SK-N-SH (cell line): ENCODE results near the gene KRTAP1-1. TPM values are rescaled to one million over a fixed set of nuclear protein-coding genes. Genes with fewer than 3 reads are reported as not detected.

Source experiments
- CTCF ChIA-PET: fragments of 300-600, 350-600 bp; formaldehyde crosslinking; extraction: SDS; loops from one replicate; lab custom pipeline; 2021; lab: Yijun Ruan, JAX
- POLR2A ChIA-PET: fragments of 350-600 bp; sonication (Branson Sonifier 250); formaldehyde crosslinking; extraction: SDS; loops from one replicate; lab custom pipeline; 2020; ENCODE audit warnings: antibody characterized with exemption, inconsistent platforms; lab: Yijun Ruan, JAX
- DNase-seq: peaks from one replicate; pipeline ENCODE4 v3.0.0; 2012
- H2AFZ ChIP-seq: fragments of 200-600 bp; sonication (generic); 2 replicates; pipeline ENCODE4 v1.8.1; 2016; ENCODE audit warnings: antibody characterized with exemption, mild to moderate bottlenecking, low read depth
- H3F3A ChIP-seq: fragments of 200-600 bp; sonication (generic); replicated peaks from 2 replicates; pipeline ENCODE3; 2016; ENCODE audit warnings: antibody characterized with exemption, mild to moderate bottlenecking; ENCODE audit not compliant: insufficient read depth
- H3K27ac ChIP-seq, 2 experiments: fragments of 200-500 bp in 1 of 2; fragments of 200-600 bp in 1 of 2; sonication (Bioruptor generic) in 1 of 2; sonication (generic), shearing (Covaris generic) in 1 of 2; 2 replicates each; pipeline versions ENCODE4 v1.5.1 to v1.6.1; 2014 to 2016; ENCODE audit warnings: low read depth in 2 of 2, inconsistent platforms in 1 of 2, low read length in 1 of 2, mild to moderate bottlenecking in 1 of 2, mixed read lengths in 1 of 2
- H3K27me3 ChIP-seq: fragments of 200-600 bp; sonication (generic), shearing (Covaris generic); 2 replicates; pipeline ENCODE4 v1.6.1; 2016; ENCODE audit warnings: mixed run types; ENCODE audit not compliant: insufficient read depth
- H3K36me3 ChIP-seq, 2 experiments: fragments of 200-500 bp in 1 of 2; fragments of 200-600 bp in 1 of 2; sonication (Bioruptor generic) in 1 of 2; sonication (generic) in 1 of 2; replicated peaks in 1 of 2; 2 replicates each; pipeline versions ENCODE3 to v1.5.1; 2014 to 2016; ENCODE audit warnings: low read length in 1 of 2, mild to moderate bottlenecking in 1 of 2; ENCODE audit not compliant: insufficient read depth in 2 of 2, control insufficient read depth in 1 of 2
- H3K4me1 ChIP-seq, 2 experiments: fragments of 200-500 bp in 1 of 2; fragments of 200-600 bp in 1 of 2; sonication (Bioruptor generic) in 1 of 2; sonication (generic), shearing (Covaris generic) in 1 of 2; 2 replicates each; pipeline versions ENCODE4 v1.5.1 to v1.6.1; 2014 to 2016; ENCODE audit warnings: low read depth in 1 of 2, low read length in 1 of 2, mixed run types in 1 of 2; ENCODE audit not compliant: insufficient read depth in 2 of 2, control insufficient read depth in 1 of 2
- H3K4me2 ChIP-seq: fragments of 200-600 bp; sonication (generic), shearing (Covaris generic); 2 replicates; pipeline ENCODE4 v1.6.1; 2017; ENCODE audit warnings: mixed run types
- H3K4me3 ChIP-seq, 2 experiments: fragments of 200-500 bp in 1 of 2; fragments of 200-600 bp in 1 of 2; sonication (Bioruptor generic) in 1 of 2; sonication (generic), shearing (Covaris generic) in 1 of 2; 2 replicates each; pipeline versions ENCODE4 v1.5.1 to v1.8.1; 2014 to 2016; ENCODE audit warnings: low read depth in 2 of 2, inconsistent platforms in 1 of 2, low read length in 1 of 2, mild to moderate bottlenecking in 1 of 2, mixed read lengths in 1 of 2, moderate library complexity in 1 of 2
- H3K79me2 ChIP-seq: fragments of 200-600 bp; sonication (generic); 2 replicates; pipeline ENCODE4 v1.8.1; 2017; ENCODE audit warnings: mild to moderate bottlenecking; ENCODE audit not compliant: insufficient read depth
- H3K9ac ChIP-seq: fragments of 200-600 bp; sonication (generic); 2 replicates; pipeline ENCODE4 v1.6.1; 2017; ENCODE audit warnings: mixed run types
- H3K9me2 ChIP-seq: fragments of 200-600 bp; sonication (generic); 2 replicates; pipeline ENCODE4 v1.6.1; 2017; ENCODE audit warnings: mixed run types
- H3K9me3 ChIP-seq: fragments of 200-600 bp; sonication (generic); 2 replicates; pipeline ENCODE4 v1.6.1; 2017; ENCODE audit warnings: mixed run types, mild to moderate bottlenecking, moderate library complexity
- H4K20me1 ChIP-seq: fragments of 200-600 bp; sonication (generic); 2 replicates; pipeline ENCODE4 v1.6.1; 2017; ENCODE audit warnings: mild to moderate bottlenecking, mixed run types; ENCODE audit not compliant: insufficient read depth
- ELF1 ChIP-seq: IDR thresholded peaks from 2 replicates; pipeline ENCODE4 v1.4.0; 2012
- GATA2 ChIP-seq: sonication (generic); formaldehyde crosslinking; IDR thresholded peaks from 2 replicates; pipeline ENCODE4 v1.5.0; 2020; ENCODE audit warnings: mild to moderate bottlenecking, missing genetic modification reagents
- IRF3 ChIP-seq: fragments of 150-350 bp; IDR thresholded peaks from 2 replicates; pipeline ENCODE4 v1.6.1; 2016; ENCODE audit warnings: mild to moderate bottlenecking, low read depth, low read length
- JUND ChIP-seq: IDR thresholded peaks from 2 replicates; pipeline ENCODE4 v1.4.0; 2012
- MAX ChIP-seq: IDR thresholded peaks from 2 replicates; pipeline ENCODE4 v1.4.0; 2012; ENCODE audit warnings: low read depth
- POLR2AphosphoS5 ChIP-seq: IDR thresholded peaks from 2 replicates; pipeline ENCODE4 v1.6.1; 2012; ENCODE audit warnings: low read depth, low read length
- RAD21 ChIP-seq: IDR thresholded peaks from 2 replicates; pipeline ENCODE4 v1.6.1; 2012; ENCODE audit warnings: mild to moderate bottlenecking, low read length
- RCOR1 ChIP-seq: fragments of 150-350 bp; IDR thresholded peaks from 2 replicates; pipeline ENCODE4 v1.6.1; 2017; ENCODE audit warnings: antibody characterized with exemption, low read length
- RFX5 ChIP-seq: IDR thresholded peaks from 2 replicates; pipeline ENCODE4 v1.6.1; 2012; ENCODE audit warnings: mild to moderate bottlenecking, improper control_type of control experiment, low read length
- SIN3A ChIP-seq: IDR thresholded peaks from 2 replicates; pipeline ENCODE4 v1.6.1; 2012; ENCODE audit warnings: low read depth, mild to moderate bottlenecking, low read length, moderate library complexity, borderline replicate concordance
- SMC3 ChIP-seq: IDR thresholded peaks from 2 replicates; pipeline ENCODE4 v1.6.1; 2012; ENCODE audit warnings: low read depth, low read length, improper control_type of control experiment
- TCF12 ChIP-seq: IDR thresholded peaks from 2 replicates; pipeline ENCODE4 v1.4.0; 2012
- WGBS: methylation state at CpG from one replicate; pipeline ENCODE4 v1.1.6; 2017; ENCODE audit warnings: low lambda C conversion rate; 5-methylcytosine and 5-hydroxymethylcytosine counted together
- polyA plus RNA-seq, 3 experiments: library from polyadenylated mRNA; depleted of rRNA; stranded (reverse); fragments of >200 nt; gene quantifications; 2 replicates each; pipeline ENCODE4 v1.2.3, GENCODE V29; 2012

Gene KRTAP1-1
- polyA plus RNA-seq, 1 of the 3 experiments (the other 2 are of a cell fraction) = not detected

- 0% methylated on average over 1 of the region's 1 CpG for WGBS
- TF ChIP-seq JUND (no peak), MAX (no peak), TCF12 (no peak), SMC3 (no peak), RCOR1 (no peak), RAD21 (no peak), POLR2AphosphoS5 (no peak), GATA2 (CRISPR knock-in tag) (no peak), ELF1 (no peak)
- no peak for DNase-seq
- Histone ChIP-seq H4K20me1 (no peaks in the 10 kb centered on the region), H3K4me2 (no peak overlapping the region), H3K9me3 (no peaks in the 10 kb centered on the region), H3K4me3 (no peak overlapping the region), H2AFZ (no peak overlapping the region), H3K4me1 (no peaks in the 10 kb centered on the region), H3K27ac (no peak overlapping the region), H3K9ac (no peak overlapping the region), H3K27me3 (peaks cover 38% of the 10 kb centered on the region; the same call in 1 of the 2 replicates), H3K9me2 (no peaks in the 10 kb centered on the region), H3K36me3 (no peaks in the 10 kb centered on the region), H3F3A (no peaks in the 10 kb centered on the region), H3K79me2 (no peaks in the 10 kb centered on the region)
- ChIA-PET CTCF (interaction anchor here (0.8 to 1.0 kb wide), 3 partner anchors 67 to 649 kb away, joined by 3 to 4 read pairs (median 3); no protein-coding TSS in a partner anchor), POLR2A (no interaction called here)
Measured at GRCh38 chr17:41013606-41014005, 27.6 kb downstream of the KRTAP1-1 start.

GRCh38 chr17:41013181-41013580 lies 28.1 kb downstream of the KRTAP1-1 start:
- TF ChIP-seq IRF3 (no peak), RFX5 (no peak), SIN3A (no peak), POLR2AphosphoS5 (no peak), MAX (no peak)
- H3K9me3 ChIP-seq = no peaks in the 10 kb centered on the region
- H3K4me1 ChIP-seq = no peaks in the 10 kb centered on the region
- WGBS = 25% methylated on average over 3 of the region's 3 CpGs
- no peaks in the 10 kb centered on the region for H4K20me1 ChIP-seq
- H3K27me3 ChIP-seq = peaks cover 41% of the 10 kb centered on the region; the same call in 1 of the 2 replicates
- DNase-seq = no peak
- ChIA-PET CTCF (no interaction called here), POLR2A (no interaction called here)
- no peaks in the 10 kb centered on the region for H3K36me3 ChIP-seq
- no peaks in the 10 kb centered on the region for H3F3A ChIP-seq
- H3K4me3 ChIP-seq = no peak overlapping the region
- H2AFZ ChIP-seq = no peak overlapping the region
- no peak overlapping the region for H3K9ac ChIP-seq
- H3K27ac ChIP-seq = no peak overlapping the region
- no peaks in the 10 kb centered on the region for H3K9me2 ChIP-seq
- H3K4me2 ChIP-seq = no peak overlapping the region
- H3K79me2 ChIP-seq = no peaks in the 10 kb centered on the region
